NCI-H2196 (cell line): Measurements from ENCODE around the gene TMEM14B.
"Not testable (repeated sequence)": the region's sequence is repeated elsewhere in the genome, so short reads cannot be mapped to it uniquely, and the experiment has no call there.

Experiments used
- DNase-seq: peaks from one replicate; lab custom pipeline; 2025; ENCODE audit not compliant: unreplicated experiment; lab: John Stamatoyannopoulos, UW

Gene TMEM14B

DNA sequence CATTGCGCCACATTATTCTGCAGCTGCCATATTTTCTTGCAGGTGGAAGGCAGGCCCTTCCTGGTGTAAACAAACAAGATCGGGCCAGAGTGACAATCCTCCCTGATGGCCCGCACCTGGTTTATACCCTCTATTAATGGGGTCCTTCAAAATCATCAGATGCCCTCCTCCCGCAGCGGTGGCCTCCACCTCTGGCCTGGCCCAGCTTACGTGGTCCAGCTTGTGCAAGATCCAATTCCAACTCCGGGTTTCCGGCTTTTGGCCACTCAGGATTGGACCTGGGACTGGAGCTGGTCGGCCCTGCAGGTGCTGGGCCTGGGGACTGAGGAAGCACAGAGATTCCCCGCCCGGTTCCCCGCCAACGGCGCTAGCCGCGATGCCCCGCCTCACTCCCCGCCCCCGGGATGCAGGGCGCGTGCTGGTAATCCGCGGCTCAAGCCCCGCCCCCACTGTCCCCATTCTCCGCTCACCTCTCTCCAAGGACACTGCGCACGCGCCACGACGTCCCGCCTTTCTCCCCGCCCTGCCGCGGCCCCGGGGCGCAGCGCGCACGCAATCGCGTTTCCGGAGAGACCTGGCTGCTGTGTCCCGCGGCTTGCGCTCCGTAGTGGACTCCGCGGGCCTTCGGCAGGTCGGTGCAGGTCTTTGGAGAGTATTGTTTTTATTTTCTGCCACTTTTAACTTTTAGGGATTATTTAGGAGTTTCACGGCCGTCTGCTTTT lies at the start of gene TMEM14B:
TMEM14B (plus strand) TSS at position 555 of the 722 bp plus-strand sequence. CDS start 1,441 bp downstream, outside the sequence.
- peak; percentile 100 for DNase-seq

GRCh38 chr6:10713962-10714361 lies 33.6 kb upstream of the TMEM14B start:
- no peak for DNase-seq

- DNase-seq: no peak
Observed at GRCh38 chr6:10719296-10719963, 28.2 kb upstream of the TMEM14B start.

DNA sequence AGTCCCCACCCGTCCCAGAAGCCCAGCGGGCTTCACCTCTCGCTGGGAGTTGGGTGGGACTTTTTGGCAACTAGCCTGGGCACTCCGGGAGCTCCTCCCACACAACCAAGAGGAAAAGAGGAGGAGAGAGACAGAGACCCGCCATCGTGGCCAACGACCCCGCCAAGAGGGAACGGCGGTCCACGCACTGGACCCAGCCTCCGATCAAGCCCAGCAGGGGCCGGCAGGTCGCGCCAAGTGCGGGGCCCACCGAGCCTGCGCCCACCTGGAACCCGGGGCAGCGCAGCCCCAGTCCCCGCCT lies 27.7 kb upstream of the TMEM14B start:
- no peak for DNase-seq

- DNase-seq: no peak
Observed at GRCh38 chr6:10720265-10720959, 27.2 kb upstream of the TMEM14B start.

DNA sequence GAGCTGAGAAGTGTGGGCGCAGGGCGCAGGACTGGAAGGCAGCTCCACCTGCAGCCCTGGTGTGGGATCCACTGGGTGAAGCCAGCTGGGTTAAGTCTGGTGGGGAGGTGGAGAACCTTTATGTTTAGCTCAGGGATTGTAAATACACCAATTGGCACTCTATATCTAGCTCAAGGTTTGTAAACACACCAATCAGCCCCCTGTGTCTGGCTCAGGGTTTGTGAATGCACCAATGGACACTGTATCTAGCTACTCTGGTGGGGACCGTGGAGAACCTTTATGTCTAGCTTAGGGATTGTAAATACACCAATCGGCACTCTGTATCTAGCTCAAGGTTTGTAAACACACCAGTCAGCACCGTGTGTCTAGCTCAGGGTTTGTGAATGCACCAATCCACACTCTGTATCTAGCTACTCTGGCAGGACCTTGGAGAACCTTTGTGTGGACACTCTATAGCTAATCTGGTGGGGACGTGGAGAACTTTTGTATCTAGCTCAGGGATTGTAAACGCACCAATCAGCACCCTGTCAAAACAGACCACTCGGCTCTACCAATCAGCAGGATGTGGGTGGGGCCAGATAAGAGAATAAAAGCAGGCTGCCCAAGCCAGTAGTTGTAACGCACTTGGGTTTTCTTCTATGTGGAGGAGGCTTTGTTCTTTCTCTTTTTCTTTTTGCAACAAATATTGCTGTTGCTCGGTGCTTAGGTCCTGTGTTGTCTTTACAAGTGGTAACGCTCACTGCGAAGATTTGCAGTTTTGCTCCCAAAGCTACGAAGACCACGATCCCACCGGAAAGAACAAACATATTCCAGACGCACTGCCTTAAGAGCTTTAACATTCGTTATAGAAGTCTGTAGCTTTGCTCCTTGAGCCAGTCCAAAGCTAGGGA lies 26.4 kb upstream of the TMEM14B start:
- not testable (repeated sequence) for DNase-seq

DNA sequence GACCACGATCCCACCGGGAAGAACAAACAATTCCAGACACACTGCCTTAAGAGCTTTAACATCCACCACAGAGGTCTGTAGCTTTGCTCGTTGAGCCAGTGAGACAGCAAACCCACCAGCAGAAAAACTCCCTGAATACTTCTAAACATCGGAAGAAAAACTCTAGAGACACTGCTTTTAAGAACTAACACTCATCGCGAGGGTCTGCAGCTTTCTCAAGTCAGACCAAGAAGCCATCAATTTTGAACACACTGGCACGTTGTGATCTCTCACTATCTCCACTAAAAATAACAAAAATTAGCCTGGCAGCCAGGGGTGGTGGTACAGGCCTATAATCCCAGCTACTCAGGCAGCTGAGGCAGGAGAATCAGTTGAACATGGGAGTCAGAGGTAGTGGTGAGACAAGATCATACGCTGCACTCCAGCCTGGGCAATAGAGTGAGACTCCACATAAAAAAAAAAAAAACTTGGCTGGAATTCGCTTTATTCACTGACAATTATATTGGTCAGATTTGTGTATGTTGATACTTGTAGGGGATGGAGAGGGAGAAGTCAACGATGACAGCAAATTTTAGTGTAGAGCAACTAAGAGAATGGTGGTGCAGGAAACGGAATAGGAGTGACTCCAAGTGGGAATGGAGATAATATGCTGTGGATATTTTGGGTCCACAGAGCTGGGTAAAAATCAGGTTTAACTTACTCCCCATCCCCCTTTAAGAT lies 25.6 kb upstream of the TMEM14B start:
- no peak for DNase-seq

GRCh38 chr6:10722570-10722819 lies 25.1 kb upstream of the TMEM14B start:
- DNase-seq: no peak

GRCh38 chr6:10722820-10723566 lies 24.6 kb upstream of the TMEM14B start, which contains the start of gene TMEM14C:
TMEM14C (plus strand) TSS chr6:10723070; CDS start chr6:10724614, 1,544 bp downstream.
- DNase-seq: peak; percentile 100

GRCh38 chr6:10723567-10723881 lies 24.1 kb upstream of the TMEM14B start:
- no peak for DNase-seq

DNA sequence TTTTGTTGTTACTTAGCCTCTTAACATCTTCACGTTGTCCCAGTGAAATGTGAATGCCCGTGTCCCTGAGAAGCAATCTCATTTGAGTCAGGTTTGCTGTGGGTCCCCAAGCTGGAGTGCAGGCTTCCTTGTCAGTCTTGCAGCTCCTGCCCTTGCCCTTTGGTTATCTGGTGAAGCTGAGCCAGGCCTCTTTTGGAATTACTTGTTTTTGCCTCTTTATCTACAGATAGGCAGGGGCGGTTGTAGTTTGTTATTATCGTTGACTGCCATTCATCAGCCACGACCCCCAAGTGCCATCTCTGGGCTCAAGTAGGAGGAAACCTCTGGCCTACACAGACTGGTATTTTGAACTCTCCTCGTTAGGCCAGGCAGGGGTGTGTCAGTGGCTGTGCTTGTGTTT lies 22.6 kb upstream of the TMEM14B start:
- no peak for DNase-seq

- no peak for DNase-seq
Observed at GRCh38 chr6:10725716-10726115, 21.9 kb upstream of the TMEM14B start.

DNA sequence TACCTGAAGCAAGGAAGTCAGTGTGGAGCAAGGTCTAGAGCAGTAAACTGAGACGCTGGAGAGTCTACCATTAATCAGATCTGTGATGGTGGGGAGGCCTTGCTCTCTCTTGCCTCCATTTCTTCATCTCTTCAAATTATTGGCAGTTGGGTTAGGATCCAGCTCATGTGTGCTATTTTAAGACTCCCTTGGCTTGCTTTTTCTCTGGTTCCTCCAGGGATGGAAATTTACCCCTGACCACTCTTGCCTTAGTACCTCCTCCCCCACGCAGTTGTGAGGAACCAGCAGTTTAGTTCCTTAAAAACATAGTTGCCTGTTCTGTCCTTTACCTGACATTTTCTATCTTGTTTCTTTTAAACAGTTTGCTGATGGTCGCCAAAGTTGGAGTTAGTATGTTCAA lies 17.4 kb upstream of the TMEM14B start:
- DNase-seq: no peak

DNA sequence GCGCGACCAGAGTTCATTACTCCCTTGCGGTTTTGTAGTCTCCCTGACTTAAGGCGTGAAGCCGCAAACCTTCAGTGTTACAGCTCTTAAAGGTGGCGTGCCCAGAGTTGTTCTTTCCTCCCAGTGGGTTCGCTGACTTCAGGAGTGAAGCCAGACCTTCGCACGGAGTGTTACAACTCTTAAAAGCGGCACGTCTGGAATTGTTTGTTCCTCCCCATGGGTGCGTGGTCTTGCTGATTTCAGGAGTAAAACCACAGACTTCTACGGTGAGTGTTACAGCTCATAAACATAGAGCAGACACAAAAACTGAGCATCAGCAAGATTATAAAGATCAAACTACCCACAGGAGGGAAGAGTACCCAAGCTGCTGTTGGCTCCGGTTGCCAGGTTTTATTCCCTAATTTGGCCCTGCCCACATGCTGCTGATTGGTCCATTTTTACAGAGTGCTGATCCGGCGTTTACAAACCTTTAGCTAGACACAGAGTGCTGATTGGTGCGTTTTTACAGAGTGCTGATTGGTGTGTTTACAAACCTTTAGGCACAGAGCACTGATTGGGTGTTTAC lies 14.4 kb upstream of the TMEM14B start:
- DNase-seq: no peak

GRCh38 chr6:10733863-10734262 lies 13.7 kb upstream of the TMEM14B start:
- no peak for DNase-seq

- DNase-seq: no peak
Observed at GRCh38 chr6:10736731-10737130, 10.9 kb upstream of the TMEM14B start.

DNA sequence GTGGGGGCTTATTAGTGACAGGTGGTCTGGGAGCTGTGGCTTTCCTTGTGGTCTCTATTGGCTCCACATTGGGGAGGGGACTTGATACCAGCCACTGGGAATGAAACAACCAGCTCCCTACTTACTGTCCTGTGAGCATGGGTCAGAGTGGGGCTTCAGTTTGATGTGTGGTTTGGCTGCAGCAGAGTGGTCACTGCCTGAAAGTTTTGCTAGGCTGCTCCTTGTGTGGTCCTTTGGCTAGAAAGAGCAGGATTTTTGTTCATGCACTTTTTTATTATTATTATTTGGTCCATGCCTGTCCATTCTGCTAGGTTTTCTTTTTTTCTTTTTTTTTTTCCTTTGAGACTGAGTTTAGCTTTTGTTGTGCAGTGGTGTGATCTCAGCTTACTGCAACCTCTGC lies 7.5 kb upstream of the TMEM14B start:
- no peak for DNase-seq

DNA sequence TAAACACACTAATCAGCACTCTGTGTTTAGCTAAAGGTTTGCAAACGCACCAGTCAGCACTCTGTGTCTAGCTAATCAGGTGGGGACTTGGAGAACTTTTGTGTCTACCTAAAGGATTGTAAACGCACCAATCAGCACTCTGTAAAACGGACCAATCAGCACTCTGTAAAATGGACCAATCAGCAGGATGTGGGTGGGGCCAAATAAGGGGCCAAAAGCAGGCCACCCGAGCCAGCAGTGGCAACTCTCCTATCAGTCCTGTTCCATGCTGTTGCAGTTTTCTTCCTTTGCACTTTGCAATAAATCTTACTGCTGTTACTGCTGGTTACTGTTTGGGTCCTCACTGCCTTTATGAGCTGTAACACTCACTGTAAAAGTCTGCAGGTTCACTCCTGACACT lies 6.0 kb upstream of the TMEM14B start:
- not testable (repeated sequence) for DNase-seq

- DNase-seq: no peak
Observed at GRCh38 chr6:10742251-10742650, 5.4 kb upstream of the TMEM14B start.

DNA sequence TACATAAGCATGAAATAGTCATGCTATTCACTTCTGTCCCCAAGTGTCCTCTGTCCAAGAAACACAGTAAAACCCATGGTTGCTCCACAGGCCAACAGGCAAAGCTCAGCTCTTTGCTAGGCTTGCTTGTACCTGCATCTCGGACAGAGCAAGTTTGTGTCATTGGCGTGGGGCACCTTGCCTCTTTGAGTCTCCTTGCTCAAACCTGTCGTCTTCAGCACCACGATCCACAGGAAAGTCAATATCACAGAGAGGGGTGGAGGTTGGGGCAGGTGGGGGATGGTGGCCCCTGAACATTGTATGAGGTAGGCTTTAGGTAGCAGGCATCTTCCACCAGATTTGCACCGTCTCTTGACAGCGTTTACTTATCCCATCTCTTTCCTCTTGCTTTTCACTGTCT lies 4.1 kb upstream of the TMEM14B start:
- no peak for DNase-seq
